ENCODE results near the gene VAC14. TPM values are rescaled to one million over a fixed set of nuclear protein-coding genes. Genes with fewer than 3 reads are reported as not detected.

VAC14 gene
- total RNA-seq, 1 experiment from 2014 or later: 35.3 TPM

- POLR2A ChIA-PET: no interaction called here
- Histone ChIP-seq H3K27me3 (ENCODE audit: insufficient read depth, low read length) (no peaks in the 10 kb centered on the region), H4K20me1 (ENCODE audit: insufficient read depth) (no peaks in the 10 kb centered on the region), H3K36me3 (ENCODE audit: control insufficient read depth in 1 of 2, insufficient read depth in 2 of 2, low read length in 2 of 2) (peaks cover 0 to 4% of the 10 kb centered on the region in 2 experiments; a peak in 1 of 4 replicates), H3K4me1 (ENCODE audit: control insufficient read depth in 1 of 2, insufficient read depth in 2 of 2, low read length in 2 of 2) (peaks cover 29 to 48% of the 10 kb centered on the region in 2 experiments), H3K27ac (ENCODE audit: low read depth, low read length) (no peak overlapping the region), H3K79me2 (ENCODE audit: insufficient read depth, low read length) (no peaks in the 10 kb centered on the region; the same call in 1 of the 2 replicates), H3K4me3 (replicated peaks in 1 of 2; ENCODE audit: low read depth in 1 of 2, low read length in 2 of 2) (no peak overlapping the region), H3K9me2 (ENCODE audit: insufficient read depth) (no peaks in the 10 kb centered on the region), H3K4me2 (ENCODE audit: low read length) (no peak overlapping the region), H2AFZ (ENCODE audit: low read depth, low read length, poor library complexity, severe bottlenecking) (no peak overlapping the region), H3K9ac (ENCODE audit: low read length) (no peak overlapping the region), H3K9me3 (ENCODE audit: control insufficient read depth in 1 of 2, insufficient read depth in 1 of 2, low read depth in 1 of 2, low read length in 2 of 2) (no peaks in the 10 kb centered on the region)
- TF ChIP-seq SRF (IDR thresholded peaks at IDR 0.05; ENCODE audit: low read depth) (no peak), CBX3 (IDR thresholded peaks at IDR 0.05; ENCODE audit: low read depth) (no peak), FOSL1 (IDR thresholded peaks at IDR 0.05; ENCODE audit: low read depth) (no peak), REST (IDR thresholded peaks at IDR 0.05; ENCODE audit: low read depth) (no peak), POLR2AphosphoS5 (IDR thresholded peaks at IDR 0.05; ENCODE audit: low read depth, low read length) (no peak), SP1 (IDR thresholded peaks at IDR 0.05; ENCODE audit: low read depth) (no peak), CEBPB (IDR thresholded peaks at IDR 0.05; ENCODE audit: low read depth) (no peak), MAX (IDR thresholded peaks at IDR 0.05) (no peak), SIN3A (IDR thresholded peaks at IDR 0.05; ENCODE audit: low read depth) (no peak), TCF7L2 (IDR thresholded peaks at IDR 0.05; ENCODE audit: borderline replicate concordance, extremely low read depth, insufficient read depth, insufficient read length) (no peak), EZH2phosphoT487 (IDR thresholded peaks at IDR 0.05; ENCODE audit: borderline replicate concordance) (no peak), ZNF274 (IDR thresholded peaks at IDR 0.05; ENCODE audit: low read depth, low read length) (no peak), JUND (IDR thresholded peaks at IDR 0.05) (no peak), YY1 (IDR thresholded peaks at IDR 0.05; ENCODE audit: extremely low read depth, insufficient replicate concordance, low read depth, low read length) (no peak), EGR1 (IDR thresholded peaks at IDR 0.05; ENCODE audit: low read depth) (no peak), RAD21 (IDR thresholded peaks at IDR 0.05; ENCODE audit: low read depth) (no peak), ATF3 (IDR thresholded peaks at IDR 0.05) (no peak)
- DNase-seq (ENCODE audit: low read depth, low spot score): no peak
- intact Hi-C loops (cut with micrococcal nuclease): no loop called here
- RAD21 ChIA-PET (ENCODE audit: low non-redundant PET in 1 of 2, low total read pairs in 2 of 2, uncharacterized antibody in 2 of 2, unreplicated experiment in 2 of 2): no interaction called here
- no TSS peak for BruUV-seq (replicated peaks)
- no peak for ATAC-seq
- CTCF ChIA-PET: no interaction called here
Measured at GRCh38 chr16:70749006-70749678, 51.8 kb downstream of the VAC14 start.
